ENCODE data around the gene PTPN7. TPM values are rescaled to one million over a fixed set of nuclear protein-coding genes. Genes with fewer than 3 reads are reported as not detected.
"Not testable (repeated sequence)": the region's sequence is repeated elsewhere in the genome, so short reads cannot be mapped to it uniquely, and the experiment has no call there.

Gene PTPN7
- total and polyA plus RNA-seq, 5 donors = 0.28 to 1.7 (median 0.50) TPM

GRCh38 chr1:202125611-202126010 is 34.8 kb downstream of the PTPN7 start:
- Histone ChIP-seq H3K27ac (ENCODE audit: low read length) (no peak overlapping the region), H3K9me3 (ENCODE audit: control insufficient read depth, low read length) (no peaks in the 10 kb centered on the region), H3K27me3 (ENCODE audit: control insufficient read depth, insufficient read depth) (no peaks in the 10 kb centered on the region), H3K4me3 (ENCODE audit: low read length) (no peak overlapping the region), H3K4me1 (ENCODE audit: control insufficient read depth, insufficient read depth, low read length) (no peaks in the 10 kb centered on the region)
- WGBS = 90% methylated on average over 8 of the region's 8 CpGs
- intact Hi-C loops (cut with DNase I) = no loop called here
- ATAC-seq (no peak), DNase-seq (no peak)

- Histone ChIP-seq H3K27ac (ENCODE audit: low read length) (no peak overlapping the region), H3K27me3 (ENCODE audit: control insufficient read depth, insufficient read depth) (no peaks in the 10 kb centered on the region), H3K4me1 (ENCODE audit: control insufficient read depth, insufficient read depth, low read length) (no peaks in the 10 kb centered on the region), H3K9me3 (ENCODE audit: control insufficient read depth, low read length) (no peaks in the 10 kb centered on the region), H3K4me3 (ENCODE audit: low read length) (no peak overlapping the region)
- 75% methylated on average over 7 of the region's 7 CpGs for WGBS
- intact Hi-C loops (cut with DNase I) = loop anchor here in 1 of 4 donors (5.0 kb wide), 1 partner anchor 117 kb away; no protein-coding TSS in a partner anchor
- DNase-seq = no peak
- no peak for ATAC-seq
Measured at GRCh38 chr1:202124142-202124541, 36.3 kb downstream of the PTPN7 start.

- WGBS = 90% methylated on average over 10 of the region's 10 CpGs
- no peaks in the 10 kb centered on the region for H3K9me3 ChIP-seq (ENCODE audit: control insufficient read depth, low read length)
- no peak overlapping the region for H3K4me3 ChIP-seq (ENCODE audit: low read length)
- no peak overlapping the region for H3K27ac ChIP-seq (ENCODE audit: low read length)
- no peak for DNase-seq
- intact Hi-C loops (cut with DNase I) = loop anchor here in 1 of 4 donors (5.0 kb wide), 1 partner anchor 116 kb away; no protein-coding TSS in a partner anchor
- ATAC-seq = no peak
- no peaks in the 10 kb centered on the region for H3K4me1 ChIP-seq (ENCODE audit: control insufficient read depth, insufficient read depth, low read length)
- no peaks in the 10 kb centered on the region for H3K27me3 ChIP-seq (ENCODE audit: control insufficient read depth, insufficient read depth)
Measured at GRCh38 chr1:202123336-202123813, 37.0 kb downstream of the PTPN7 start.

GRCh38 chr1:202122639-202123335 is 37.6 kb downstream of the PTPN7 start, which contains the start of gene GPR37L1:
Gene GPR37L1, plus strand, starts transcription at chr1:202122917. Its CDS starts 47 bp downstream, at chr1:202122964.
- H3K4me1 ChIP-seq (ENCODE audit: control insufficient read depth, insufficient read depth, low read length) = no peaks in the 10 kb centered on the region
- WGBS = 43% methylated on average over 19 of the region's 19 CpGs
- H3K27me3 ChIP-seq (ENCODE audit: control insufficient read depth, insufficient read depth) = no peaks in the 10 kb centered on the region
- DNase-seq = peak; percentile 72 to 87 (median 87)
- intact Hi-C loops (cut with DNase I) = loop anchor here in 1 of 4 donors (5.0 kb wide), 1 partner anchor 115 kb away; no protein-coding TSS in a partner anchor
- H3K4me3 ChIP-seq (ENCODE audit: low read length) = no peak within 1 kb of the TSS
- H3K9me3 ChIP-seq (ENCODE audit: control insufficient read depth, low read length) = no peaks in the 10 kb centered on the region
- no peak within 1 kb of the TSS for H3K27ac ChIP-seq (ENCODE audit: low read length)
- peak; percentile 73 to 75 for ATAC-seq

GRCh38 chr1:202121006-202121405 is 39.4 kb downstream of the PTPN7 start:
- 71% methylated on average over 7 of the region's 7 CpGs for WGBS
- intact Hi-C loops (cut with DNase I) = loop anchor here in 1 of 4 donors (5.0 kb wide), 1 partner anchor 114 kb away; no protein-coding TSS in a partner anchor
- no peaks in the 10 kb centered on the region for H3K27me3 ChIP-seq (ENCODE audit: control insufficient read depth, insufficient read depth)
- no peaks in the 10 kb centered on the region for H3K4me1 ChIP-seq (ENCODE audit: control insufficient read depth, insufficient read depth, low read length)
- DNase-seq (no peak), ATAC-seq (no peak)
- H3K4me3 ChIP-seq (ENCODE audit: low read length) = no peak overlapping the region
- no peak overlapping the region for H3K27ac ChIP-seq (ENCODE audit: low read length)
- no peaks in the 10 kb centered on the region for H3K9me3 ChIP-seq (ENCODE audit: control insufficient read depth, low read length)

GRCh38 chr1:202117898-202118371 is 42.5 kb downstream of the PTPN7 start:
- DNase-seq (peak in 1 of 3 donors; percentile 4), ATAC-seq (peak in 1 of 2 donors; percentile 24)
- no peaks in the 10 kb centered on the region for H3K9me3 ChIP-seq (ENCODE audit: control insufficient read depth, low read length)
- H3K27me3 ChIP-seq (ENCODE audit: control insufficient read depth, insufficient read depth) = no peaks in the 10 kb centered on the region
- WGBS = 66% methylated on average over 10 of the region's 10 CpGs
- H3K27ac ChIP-seq (ENCODE audit: low read length) = no peak overlapping the region
- peaks cover 6% of the 10 kb centered on the region for H3K4me1 ChIP-seq (ENCODE audit: control insufficient read depth, insufficient read depth, low read length)
- intact Hi-C loops (cut with DNase I) = loop anchor here in 3 of 4 donors (2.0 to 5.0 kb wide), 2 partner anchors 107 to 111 kb away; partner anchors contain the start of gene ELF3 (in 1 of the 3)
- no peak overlapping the region for H3K4me3 ChIP-seq (ENCODE audit: low read length)

GRCh38 chr1:202116287-202116686 is 44.1 kb downstream of the PTPN7 start:
- Histone ChIP-seq H3K27me3 (ENCODE audit: control insufficient read depth, insufficient read depth) (no peaks in the 10 kb centered on the region), H3K4me3 (ENCODE audit: low read length) (no peak overlapping the region), H3K27ac (ENCODE audit: low read length) (no peak overlapping the region), H3K4me1 (ENCODE audit: control insufficient read depth, insufficient read depth, low read length) (peaks cover 6% of the 10 kb centered on the region), H3K9me3 (ENCODE audit: control insufficient read depth, low read length) (no peaks in the 10 kb centered on the region)
- DNase-seq (peak in 1 of 3 donors; percentile 26), ATAC-seq (no peak)
- intact Hi-C loops (cut with DNase I) = loop anchor here in 2 of 4 donors (5.0 kb wide), 1 partner anchor 109 kb away; no protein-coding TSS in a partner anchor
- WGBS = 94% methylated on average over 8 of the region's 8 CpGs

- Histone ChIP-seq H3K27me3 (ENCODE audit: control insufficient read depth, insufficient read depth) (no peaks in the 10 kb centered on the region), H3K4me1 (ENCODE audit: control insufficient read depth, insufficient read depth, low read length) (peaks cover 6% of the 10 kb centered on the region), H3K27ac (ENCODE audit: low read length) (peak overlapping the region; percentile 84), H3K9me3 (ENCODE audit: control insufficient read depth, low read length) (no peaks in the 10 kb centered on the region), H3K4me3 (ENCODE audit: low read length) (no peak overlapping the region)
- WGBS = 38% methylated on average over 2 of the region's 2 CpGs
- ATAC-seq (no peak), DNase-seq (no peak)
- intact Hi-C loops (cut with DNase I) = no loop called here
Measured at GRCh38 chr1:202113690-202114300, 46.6 kb downstream of the PTPN7 start.

GRCh38 chr1:202112859-202113689 is 47.3 kb downstream of the PTPN7 start:
- peak; percentile 67 to 72 for ATAC-seq
- H3K4me3 ChIP-seq (ENCODE audit: low read length) = no peak overlapping the region
- H3K4me1 ChIP-seq (ENCODE audit: control insufficient read depth, insufficient read depth, low read length) = peaks cover 6% of the 10 kb centered on the region
- 12% methylated on average over 5 of the region's 5 CpGs for WGBS
- no peaks in the 10 kb centered on the region for H3K27me3 ChIP-seq (ENCODE audit: control insufficient read depth, insufficient read depth)
- H3K9me3 ChIP-seq (ENCODE audit: control insufficient read depth, low read length) = no peaks in the 10 kb centered on the region
- intact Hi-C loops (cut with DNase I) = no loop called here
- peak; percentile 38 to 74 (median 65) for DNase-seq
- peak overlapping the region; percentile 84 for H3K27ac ChIP-seq (ENCODE audit: low read length)

GRCh38 chr1:202111589-202111988 is 48.8 kb downstream of the PTPN7 start:
- H3K4me3 ChIP-seq (ENCODE audit: low read length); H3K9me3 ChIP-seq (ENCODE audit: control insufficient read depth, low read length); ATAC-seq; H3K27ac ChIP-seq (ENCODE audit: low read length); intact Hi-C loops (cut with DNase I); H3K27me3 ChIP-seq (ENCODE audit: control insufficient read depth, insufficient read depth); H3K4me1 ChIP-seq (ENCODE audit: control insufficient read depth, insufficient read depth, low read length): not testable (repeated sequence)
- peak in 1 of 3 donors; percentile 0 for DNase-seq
- WGBS = 93% methylated on average over 7 of the region's 7 CpGs
